Measurements from ENCODE around the gene BEND6.
"Not testable (repeated sequence)": the region's sequence is repeated elsewhere in the genome, so short reads cannot be mapped to it uniquely, and the experiment has no call there.

The BEND6 gene

DNA sequence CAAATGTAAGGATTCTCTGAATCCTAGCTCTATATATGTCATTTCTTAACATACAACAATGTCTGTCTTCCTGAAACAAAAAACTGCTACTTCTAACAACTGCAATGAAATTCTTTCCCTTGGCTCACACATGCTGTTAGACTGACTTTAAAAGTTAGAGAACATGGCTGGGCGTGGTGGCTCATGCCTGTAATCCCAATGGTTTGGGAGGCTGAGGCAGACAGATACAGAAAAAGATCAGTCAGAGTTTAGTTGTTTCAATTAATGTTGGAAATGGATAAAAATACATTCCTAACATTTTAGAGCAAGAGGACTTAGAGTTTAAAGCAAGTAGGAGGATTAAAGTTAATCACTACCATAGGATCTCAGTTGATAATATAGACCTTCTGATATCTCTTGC lies 62.9 kb downstream of the BEND6 start:
- intact Hi-C loops (cut with DNase I): no loop called here
- no peak for DNase-seq

DNA sequence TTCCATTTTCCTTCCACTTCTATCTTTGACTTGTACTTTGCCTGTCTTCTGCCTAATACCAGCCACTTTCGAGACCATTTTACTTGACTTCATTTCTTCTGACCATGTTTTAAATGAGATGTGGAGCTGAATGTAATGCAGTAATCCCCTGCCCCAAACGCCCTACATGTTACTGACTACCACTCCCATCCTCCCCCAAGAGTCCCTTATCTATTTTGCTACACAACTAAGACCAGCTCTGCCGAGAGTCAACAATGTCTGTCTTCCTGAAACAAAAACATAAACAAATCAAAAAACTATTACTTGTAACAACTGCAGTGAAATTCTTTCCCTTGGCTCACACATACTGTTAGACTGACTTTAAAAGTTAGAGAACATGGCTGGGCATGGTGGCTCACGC lies 64.5 kb downstream of the BEND6 start:
- intact Hi-C loops (cut with DNase I): no loop called here
- no peak for DNase-seq

DNA sequence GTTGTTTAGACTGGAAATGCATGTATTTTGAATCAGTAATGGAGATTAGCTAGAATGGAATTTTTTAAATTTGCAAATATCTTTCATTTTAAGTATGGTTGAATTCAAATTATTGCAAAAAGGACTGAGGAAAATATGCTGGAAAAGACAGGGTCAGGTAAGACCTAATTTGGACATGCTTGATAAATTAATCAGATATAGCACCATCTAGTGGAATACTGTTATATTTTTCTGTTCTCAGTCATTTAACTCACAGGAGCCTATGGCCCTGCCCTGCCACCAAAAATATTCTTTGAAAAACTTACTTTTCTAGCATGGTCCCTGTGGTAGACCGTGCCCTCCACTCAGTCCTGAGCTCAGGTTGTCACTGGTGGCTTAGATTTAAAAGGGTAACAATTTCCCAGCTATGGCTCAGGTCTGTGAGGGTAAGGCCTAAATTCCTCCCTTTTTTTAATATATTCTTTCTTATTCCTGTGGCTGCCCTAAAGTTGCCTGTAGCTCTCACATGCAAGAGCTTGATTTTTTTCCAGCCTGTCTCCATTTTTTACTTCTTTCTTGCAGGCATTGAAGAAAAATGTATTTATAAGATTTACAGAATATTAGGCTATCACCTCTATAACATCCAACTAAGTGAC lies 66.3 kb downstream of the BEND6 start:
- intact Hi-C loops (cut with DNase I): loop anchor here (5.0 to 10.0 kb wide), 2 partner anchors 64 to 116 kb away; partner anchors contain the start of gene BEND6
- DNase-seq: no peak

DNA sequence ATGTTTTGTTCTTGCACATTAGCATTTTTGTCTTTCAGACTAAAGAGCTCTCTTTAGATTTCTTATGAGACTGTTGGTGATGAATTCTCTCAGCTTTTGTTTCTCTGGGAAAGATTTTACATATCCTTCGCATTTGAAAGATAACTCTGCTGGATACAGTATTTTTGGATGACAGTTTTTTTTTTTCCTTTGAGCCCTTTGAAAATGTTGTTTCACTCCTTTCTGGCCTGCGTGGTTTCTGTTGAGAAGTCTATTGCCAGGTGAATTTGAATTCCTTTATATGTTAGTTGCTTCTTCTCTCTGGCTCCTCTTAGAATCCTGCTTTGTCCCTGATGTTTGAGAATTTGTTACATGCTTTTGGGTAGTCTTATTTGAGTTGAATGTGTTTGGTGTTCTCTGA lies 69.4 kb downstream of the BEND6 start:
- no peak for DNase-seq
- intact Hi-C loops (cut with DNase I): loop anchor here (5.0 to 10.0 kb wide), 2 partner anchors 67 to 120 kb away; partner anchors contain the start of gene BEND6

DNA sequence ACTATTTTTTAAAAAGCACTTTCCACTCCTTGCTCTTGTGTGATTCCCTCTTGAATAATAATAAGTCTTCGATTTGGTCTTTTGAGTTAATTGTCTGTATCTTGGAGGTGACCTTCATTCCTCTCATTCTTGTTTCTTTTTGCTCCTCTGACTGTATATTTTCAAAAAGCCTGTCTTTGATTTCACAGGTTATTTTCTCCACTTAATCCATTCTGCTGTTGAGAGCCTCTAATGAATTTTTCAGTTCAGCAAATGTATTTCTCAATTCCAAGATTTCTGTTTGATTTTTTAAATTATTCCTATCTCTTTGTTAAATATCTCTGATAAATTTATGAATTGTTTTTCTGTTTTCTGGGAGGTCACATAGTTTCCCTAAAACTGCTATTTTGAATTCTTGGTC lies 69.9 kb downstream of the BEND6 start:
- DNase-seq: no peak
- intact Hi-C loops (cut with DNase I): loop anchor here (5.0 to 10.0 kb wide), 2 partner anchors 67 to 120 kb away; partner anchors contain the start of gene BEND6

DNA sequence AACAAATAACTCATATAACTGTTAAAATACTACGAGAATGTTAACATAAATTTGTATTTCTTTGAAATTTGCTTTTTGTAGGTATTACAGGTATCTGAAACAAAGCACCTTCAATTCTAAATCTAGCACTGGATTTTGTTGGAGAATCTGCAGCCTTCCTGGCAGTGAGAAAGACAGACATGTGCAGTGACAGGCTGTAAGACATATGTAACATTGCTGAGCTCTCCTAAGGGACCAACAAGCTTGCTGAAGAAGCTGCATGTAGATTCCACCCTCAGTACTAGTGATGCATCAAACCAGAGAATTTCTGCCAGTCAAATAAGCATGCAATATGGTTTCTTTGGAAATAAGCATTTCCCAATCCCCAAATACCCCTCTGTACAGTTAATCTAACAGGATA lies 71.1 kb downstream of the BEND6 start:
- intact Hi-C loops (cut with DNase I): loop anchor here (10.0 kb wide), 1 partner anchor 121 kb away; no protein-coding TSS in a partner anchor
- no peak for DNase-seq

GRCh38 chr6:57027301-57027700 lies 72.4 kb downstream of the BEND6 start:
- DNase-seq: no peak
- intact Hi-C loops (cut with DNase I): loop anchor here (10.0 kb wide), 1 partner anchor 122 kb away; no protein-coding TSS in a partner anchor

- intact Hi-C loops (cut with DNase I): loop anchor here (10.0 kb wide), 1 partner anchor 124 kb away; no protein-coding TSS in a partner anchor
- DNase-seq: no peak
These were observed 74.3 kb downstream of the BEND6 start for GRCh38 chr6:57029213-57029612.

GRCh38 chr6:57033228-57033627 lies 78.3 kb downstream of the BEND6 start:
- no peak for DNase-seq
- intact Hi-C loops (cut with DNase I): no loop called here

GRCh38 chr6:57035549-57035948 lies 80.6 kb downstream of the BEND6 start:
- intact Hi-C loops (cut with DNase I): no loop called here
- DNase-seq: no peak

GRCh38 chr6:57038906-57039305 lies 84.0 kb downstream of the BEND6 start:
- no peak for DNase-seq
- intact Hi-C loops (cut with DNase I): no loop called here

DNA sequence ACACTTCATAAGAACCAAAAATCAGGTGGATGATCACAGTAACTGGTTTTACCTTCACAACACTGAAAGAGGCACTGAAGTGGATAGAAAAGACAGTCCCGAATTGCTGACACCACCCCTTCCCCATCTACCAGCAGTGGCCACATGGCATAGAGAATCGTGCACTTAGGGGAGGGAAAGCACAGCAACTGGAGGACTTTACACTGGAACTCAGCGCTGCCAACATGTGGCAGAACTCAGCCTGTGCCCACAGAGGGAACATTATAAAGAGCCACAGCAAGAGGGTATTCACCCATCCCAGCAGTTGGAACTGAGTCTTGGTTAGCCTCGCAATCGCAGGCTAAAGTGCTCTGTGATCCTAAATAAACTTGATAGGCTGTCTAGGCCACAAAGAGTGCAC lies 85.1 kb downstream of the BEND6 start:
- no peak for DNase-seq
- intact Hi-C loops (cut with DNase I): loop anchor here (10.0 kb wide), 1 partner anchor 275 kb away; the partner anchor contains the start of gene PRIM2

DNA sequence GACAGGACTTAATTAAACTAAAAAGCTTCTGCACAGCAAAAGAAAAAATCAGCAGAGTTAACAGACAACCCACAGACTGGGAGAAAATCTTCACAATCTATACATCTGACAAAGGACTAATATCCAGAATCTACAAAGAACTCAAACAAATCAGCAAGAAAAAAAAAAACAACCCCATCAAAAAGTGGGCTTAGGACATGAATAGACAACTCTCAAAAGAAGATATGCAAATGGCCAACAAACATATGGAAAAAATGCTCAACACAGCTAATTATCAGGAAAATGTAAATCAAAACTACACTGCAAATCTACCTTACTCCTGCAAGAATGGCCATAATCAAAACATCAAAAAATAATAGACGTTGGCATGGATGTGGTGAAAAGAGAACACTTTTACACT lies 89.2 kb downstream of the BEND6 start:
- intact Hi-C loops (cut with DNase I): loop anchor here (10.0 kb wide), 1 partner anchor 271 kb away; the partner anchor contains the start of gene PRIM2
- DNase-seq: not testable (repeated sequence)

DNA sequence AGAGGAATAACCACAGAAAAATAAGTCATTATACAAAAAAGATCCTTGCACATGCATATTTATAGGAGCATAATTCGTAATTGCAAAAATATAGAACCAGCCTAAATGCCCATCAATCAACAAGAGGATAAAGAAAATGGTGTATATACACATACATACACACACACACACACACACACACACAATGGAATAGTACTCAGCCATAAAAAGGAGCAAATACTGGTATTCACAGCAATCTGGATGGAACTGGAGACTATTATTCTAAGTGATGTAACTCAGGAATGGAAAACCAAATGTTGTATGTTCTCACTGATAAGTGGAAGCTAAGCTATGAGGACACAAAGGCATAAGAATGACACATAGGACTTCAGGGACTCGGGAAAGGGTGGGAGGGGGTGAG lies 89.7 kb downstream of the BEND6 start:
- no peak for DNase-seq
- intact Hi-C loops (cut with DNase I): loop anchor here (10.0 kb wide), 1 partner anchor 270 kb away; the partner anchor contains the start of gene PRIM2

GRCh38 chr6:57046332-57047256 lies 91.7 kb downstream of the BEND6 start, which contains the start of gene KIAA1586:
TSS of gene KIAA1586 (plus strand) at chr6:57046693. CDS start at chr6:57046756, 63 bp downstream.
- peak; percentile 89 to 99 (median 95) for DNase-seq
- intact Hi-C loops (cut with DNase I): loop anchor here (5.0 to 10.0 kb wide), 3 partner anchors 41 to 268 kb away; partner anchors contain the start of genes BAG2 and PRIM2

GRCh38 chr6:57047257-57047585 lies 92.3 kb downstream of the BEND6 start:
- not testable (repeated sequence) for DNase-seq
- intact Hi-C loops (cut with DNase I): loop anchor here (5.0 to 10.0 kb wide), 3 partner anchors 40 to 268 kb away; partner anchors contain the start of genes BAG2 and PRIM2

DNA sequence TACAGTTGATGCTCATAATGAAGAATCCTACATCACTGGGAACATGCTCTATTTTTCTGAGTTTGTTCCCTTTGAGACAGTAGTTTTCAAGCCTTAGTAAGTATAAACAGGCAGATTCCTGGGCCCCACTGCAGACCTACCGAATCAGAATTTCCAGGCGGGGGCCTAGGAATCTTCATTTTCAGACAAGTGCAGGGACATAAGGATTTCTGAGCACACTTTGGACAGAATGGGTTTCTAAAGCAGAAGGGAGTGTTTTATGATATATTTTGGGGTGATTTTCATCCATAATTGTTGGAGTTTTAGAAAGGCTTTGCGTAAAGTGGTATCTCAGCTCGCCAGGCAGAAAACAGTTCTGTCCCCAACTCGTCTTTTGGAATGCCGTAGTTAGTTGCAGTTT lies 93.0 kb downstream of the BEND6 start:
- intact Hi-C loops (cut with DNase I): loop anchor here (5.0 to 10.0 kb wide), 3 partner anchors 39 to 267 kb away; partner anchors contain the start of genes BAG2 and PRIM2

DNA sequence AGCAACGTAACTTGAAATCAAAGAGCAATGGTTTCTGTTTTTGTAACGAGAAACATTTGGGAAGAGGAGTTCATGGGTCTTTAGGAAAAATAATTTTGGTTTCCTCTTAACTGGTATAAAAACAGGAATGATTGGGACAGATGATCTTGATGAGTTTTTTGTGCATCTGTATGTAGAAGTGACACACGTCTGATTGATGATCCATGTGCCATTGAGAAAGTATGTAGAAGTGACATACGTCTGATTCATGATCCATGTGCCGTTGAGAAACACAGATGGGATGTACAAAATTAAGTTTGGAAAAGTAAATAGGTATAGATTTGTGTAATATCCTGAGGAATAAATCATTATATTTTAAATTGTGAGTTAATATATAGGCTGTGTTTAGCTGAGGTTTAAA lies 93.7 kb downstream of the BEND6 start:
- DNase-seq: no peak
- intact Hi-C loops (cut with DNase I): loop anchor here (5.0 to 10.0 kb wide), 3 partner anchors 39 to 266 kb away; partner anchors contain the start of genes BAG2 and PRIM2

More for the DNA sequence above, 93.0 kb downstream of the BEND6 start:
- DNase-seq: not testable (repeated sequence)

DNA sequence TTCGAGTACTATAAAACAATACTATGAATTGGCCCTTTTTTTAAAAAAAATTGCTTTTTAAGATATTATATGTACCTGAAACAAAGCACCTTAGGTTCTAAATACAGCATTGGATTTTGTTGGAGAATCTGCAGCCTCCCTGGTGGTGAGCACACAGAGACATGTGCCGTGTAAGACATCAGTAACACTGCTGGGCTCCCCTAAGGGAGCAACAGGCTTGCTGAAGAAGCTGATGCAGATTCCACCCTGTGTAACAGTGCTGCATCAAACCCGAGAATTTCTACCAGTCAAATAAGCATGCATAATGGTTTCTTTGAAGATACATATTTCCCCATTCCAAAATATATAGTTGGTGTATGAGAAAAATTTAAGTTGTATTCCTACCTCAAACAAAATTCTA lies 108.9 kb downstream of the BEND6 start:
- DNase-seq: no peak
- intact Hi-C loops (cut with DNase I): no loop called here
